IPS-15b (cell line): ENCODE results near the gene MRPL20.
A peak's percentile ranks its signal among the peaks of the same experiment; 100 is the strongest.

Experiments used
- H3K27me3 ChIP-seq: one replicate; pipeline ENCODE4 v1.6.1; 2013; ENCODE audit warnings: low read length; ENCODE audit not compliant: control insufficient read depth, insufficient read depth
- H3K36me3 ChIP-seq: one replicate; pipeline ENCODE4 v1.6.1; 2013; ENCODE audit warnings: low read length; ENCODE audit not compliant: control insufficient read depth, insufficient read depth
- H3K4me1 ChIP-seq: one replicate; pipeline ENCODE4 v1.6.1; 2013; ENCODE audit warnings: mild to moderate bottlenecking, low read length; ENCODE audit not compliant: control insufficient read depth, insufficient read depth
- H3K4me3 ChIP-seq: one replicate; pipeline ENCODE4 v1.5.1; 2013; ENCODE audit warnings: low read depth, low read length
- H3K9ac ChIP-seq: one replicate; pipeline ENCODE4 v1.6.1; 2013; ENCODE audit warnings: low read depth, mild to moderate bottlenecking, low read length
- H3K9me3 ChIP-seq: one replicate; pipeline ENCODE4 v1.6.1; 2013; ENCODE audit warnings: mild to moderate bottlenecking, low read length; ENCODE audit not compliant: control insufficient read depth, insufficient read depth

MRPL20 gene

DNA sequence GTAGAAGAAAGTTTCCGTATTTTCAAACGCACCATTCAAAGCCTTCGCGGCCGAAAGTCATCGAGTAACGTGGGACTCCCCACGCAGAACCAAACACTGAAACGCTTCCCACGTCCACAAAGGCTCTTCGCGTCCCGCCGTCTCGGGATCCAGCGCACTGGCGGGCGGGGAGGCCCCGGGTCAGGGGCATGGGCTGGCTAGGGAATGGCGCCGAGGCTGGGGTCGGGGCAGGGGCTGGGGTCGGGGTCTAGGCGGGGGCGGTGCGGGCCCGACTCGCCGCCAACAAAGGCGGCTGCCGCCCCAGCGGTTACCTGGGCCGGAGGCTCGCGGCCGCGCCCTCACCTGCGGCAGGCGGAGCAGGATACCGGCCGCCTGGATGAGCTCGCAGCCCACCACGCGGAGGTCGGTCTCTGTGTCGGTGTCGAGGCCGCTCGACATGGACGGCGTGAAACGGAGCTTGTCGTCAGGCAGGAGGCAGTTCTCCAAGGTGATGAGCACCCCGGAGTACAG, 8.4 kb downstream of the MRPL20 start:
- Histone ChIP-seq H3K4me1 (peaks cover 12% of the 10 kb centered on the region), H3K4me3 (peak overlapping the region; percentile 87), H3K9me3 (no peaks in the 10 kb centered on the region), H3K9ac (peak overlapping the region; percentile 94), H3K27me3 (no peaks in the 10 kb centered on the region), H3K36me3 (peaks cover 58% of the 10 kb centered on the region)

GRCh38 chr1:1397839-1398523, 9.1 kb downstream of the MRPL20 start:
- H3K9me3 ChIP-seq = no peaks in the 10 kb centered on the region
- no peaks in the 10 kb centered on the region for H3K27me3 ChIP-seq
- H3K4me1 ChIP-seq = peaks cover 12% of the 10 kb centered on the region
- peaks cover 65% of the 10 kb centered on the region for H3K36me3 ChIP-seq
- peak overlapping the region; percentile 87 for H3K4me3 ChIP-seq
- H3K9ac ChIP-seq = peak overlapping the region; percentile 94

GRCh38 chr1:1395166-1395565, 11.9 kb downstream of the MRPL20 start:
- peaks cover 71% of the 10 kb centered on the region for H3K36me3 ChIP-seq
- no peak overlapping the region for H3K9ac ChIP-seq
- peaks cover 4% of the 10 kb centered on the region for H3K4me1 ChIP-seq
- H3K4me3 ChIP-seq = no peak overlapping the region
- no peaks in the 10 kb centered on the region for H3K27me3 ChIP-seq
- no peaks in the 10 kb centered on the region for H3K9me3 ChIP-seq

- H3K9ac ChIP-seq = no peak overlapping the region
- H3K36me3 ChIP-seq = peaks cover 72% of the 10 kb centered on the region
- no peak overlapping the region for H3K4me3 ChIP-seq
- H3K4me1 ChIP-seq = peaks cover 4% of the 10 kb centered on the region
- H3K9me3 ChIP-seq = no peaks in the 10 kb centered on the region
- no peaks in the 10 kb centered on the region for H3K27me3 ChIP-seq
Measured at GRCh38 chr1:1394116-1394515, 13.0 kb downstream of the MRPL20 start.

GRCh38 chr1:1393428-1393827, 13.7 kb downstream of the MRPL20 start:
- Histone ChIP-seq H3K9me3 (no peaks in the 10 kb centered on the region), H3K4me3 (no peak overlapping the region), H3K36me3 (peaks cover 73% of the 10 kb centered on the region), H3K4me1 (peaks cover 4% of the 10 kb centered on the region), H3K27me3 (no peaks in the 10 kb centered on the region), H3K9ac (no peak overlapping the region)

- H3K9me3 ChIP-seq = no peaks in the 10 kb centered on the region
- H3K9ac ChIP-seq = no peak overlapping the region
- H3K4me3 ChIP-seq = no peak overlapping the region
- no peaks in the 10 kb centered on the region for H3K27me3 ChIP-seq
- H3K36me3 ChIP-seq = peaks cover 74% of the 10 kb centered on the region
- H3K4me1 ChIP-seq = peaks cover 2% of the 10 kb centered on the region
Measured at GRCh38 chr1:1393014-1393413, 14.1 kb downstream of the MRPL20 start.

- Histone ChIP-seq H3K9ac (no peak overlapping the region), H3K36me3 (peaks cover 79% of the 10 kb centered on the region), H3K4me1 (no peaks in the 10 kb centered on the region), H3K9me3 (no peaks in the 10 kb centered on the region), H3K27me3 (no peaks in the 10 kb centered on the region), H3K4me3 (no peak overlapping the region)
Measured at GRCh38 chr1:1391225-1391624, 15.9 kb downstream of the MRPL20 start.

GRCh38 chr1:1390675-1391074, 16.4 kb downstream of the MRPL20 start:
- H3K9me3 ChIP-seq = no peaks in the 10 kb centered on the region
- no peak overlapping the region for H3K4me3 ChIP-seq
- H3K4me1 ChIP-seq = no peaks in the 10 kb centered on the region
- no peak overlapping the region for H3K9ac ChIP-seq
- H3K36me3 ChIP-seq = peaks cover 84% of the 10 kb centered on the region
- no peaks in the 10 kb centered on the region for H3K27me3 ChIP-seq

- no peaks in the 10 kb centered on the region for H3K9me3 ChIP-seq
- H3K36me3 ChIP-seq = peaks cover 69% of the 10 kb centered on the region
- H3K9ac ChIP-seq = no peak overlapping the region
- no peak overlapping the region for H3K4me3 ChIP-seq
- no peaks in the 10 kb centered on the region for H3K27me3 ChIP-seq
- H3K4me1 ChIP-seq = no peaks in the 10 kb centered on the region
Measured at GRCh38 chr1:1388078-1388472, 19.0 kb downstream of the MRPL20 start.

DNA sequence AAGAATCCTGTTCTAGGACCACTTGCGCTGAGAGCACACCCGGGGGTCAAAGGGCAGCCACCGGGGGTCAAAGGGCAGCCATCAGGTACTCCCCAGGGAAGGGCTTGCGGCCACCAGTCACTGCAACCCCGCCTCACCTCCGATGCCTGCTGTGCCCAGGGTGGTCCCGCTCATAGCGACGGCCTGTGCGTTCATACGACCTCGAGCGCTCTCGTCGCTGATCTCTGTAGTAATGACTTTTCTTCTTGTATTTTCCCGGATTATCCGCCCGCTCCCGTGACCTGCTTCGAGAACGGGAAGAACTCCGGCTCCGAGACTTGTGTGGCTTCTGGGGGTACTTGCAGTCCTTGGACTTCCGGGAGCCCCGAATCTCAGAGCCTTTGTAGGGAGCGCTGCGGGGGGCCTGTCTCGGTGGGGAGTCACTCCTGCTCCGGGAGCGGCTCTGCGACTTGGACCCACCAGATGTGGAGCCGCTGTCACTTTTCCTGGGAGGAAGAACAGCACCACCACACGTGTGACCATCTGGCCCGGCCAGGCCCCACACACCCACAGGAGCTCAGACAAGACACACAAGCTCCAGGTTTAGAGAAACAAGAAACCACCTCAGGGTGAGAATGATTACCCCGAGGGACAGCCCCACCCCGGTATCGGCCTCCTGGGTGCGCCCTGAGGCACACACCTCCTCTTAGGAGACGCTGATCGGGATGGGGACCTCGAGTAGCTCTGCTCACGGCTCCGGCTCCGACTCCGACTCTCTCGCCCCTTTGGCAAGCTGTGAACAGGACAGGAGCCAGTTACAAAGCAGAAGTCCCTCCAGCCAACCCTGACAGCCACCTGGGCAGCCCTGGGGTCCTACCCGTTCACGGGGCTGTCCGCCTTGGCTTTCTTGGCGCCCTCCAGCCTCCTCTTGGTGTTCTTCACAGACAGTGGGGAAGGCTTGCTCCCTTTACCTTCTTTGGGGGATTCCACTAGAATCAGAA, 19.7 kb downstream of the MRPL20 start:
- no peaks in the 10 kb centered on the region for H3K27me3 ChIP-seq
- H3K9ac ChIP-seq = no peak overlapping the region
- no peaks in the 10 kb centered on the region for H3K4me1 ChIP-seq
- no peaks in the 10 kb centered on the region for H3K9me3 ChIP-seq
- H3K4me3 ChIP-seq = no peak overlapping the region
- H3K36me3 ChIP-seq = peaks cover 62% of the 10 kb centered on the region

DNA sequence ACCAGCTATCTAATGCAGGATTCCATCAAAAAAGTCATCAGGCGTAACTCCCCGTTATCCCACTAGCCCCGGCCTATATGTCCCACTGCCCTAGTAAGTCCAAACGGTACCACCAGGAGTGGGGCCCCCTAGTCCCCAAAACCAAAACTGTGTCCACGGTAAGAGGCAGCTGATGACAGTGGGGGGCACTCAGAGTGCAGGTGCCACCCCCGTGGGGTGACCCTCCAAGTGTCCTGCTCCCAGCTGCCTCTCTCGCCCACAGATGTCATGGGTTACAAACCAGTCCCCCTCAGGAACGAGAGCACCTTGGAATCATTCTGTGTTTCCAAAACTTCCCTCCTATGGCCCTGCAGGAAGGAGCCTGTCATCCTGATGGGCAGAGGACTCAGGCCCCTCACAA, 21.2 kb downstream of the MRPL20 start:
- Histone ChIP-seq H3K9ac (no peak overlapping the region), H3K4me3 (no peak overlapping the region), H3K27me3 (no peaks in the 10 kb centered on the region), H3K4me1 (no peaks in the 10 kb centered on the region), H3K9me3 (no peaks in the 10 kb centered on the region), H3K36me3 (peaks cover 49% of the 10 kb centered on the region)
